ENCODE results near the gene MAP3K8. TPM values are rescaled to one million over a fixed set of nuclear protein-coding genes. Genes with fewer than 3 reads are reported as not detected.

The MAP3K8 gene
- total and polyA plus RNA-seq, 9 of the 15 experiments (the other 6 are each of a cell fraction or from before 2014, with no cell fraction given): 6.9 to 23.6 (median 13.6) TPM

GRCh38 chr10:30462513-30462912 is 28.5 kb downstream of the MAP3K8 start:
- intact Hi-C loops (cut with micrococcal nuclease) (no loop called here), in situ Hi-C loops (cut with MboI) (no loop called here)
- H3K4me3 ChIP-seq: no peak overlapping the region
- no peak overlapping the region for H2AFZ ChIP-seq (ENCODE audit: low read depth, low read length)
- BruUV-seq (replicated peaks): no TSS peak
- H3K4me1 ChIP-seq (replicated peaks in 1 of 2; ENCODE audit: control insufficient read depth in 2 of 2, insufficient read depth in 2 of 2, low read length in 2 of 2): no peaks in the 10 kb centered on the region
- no peaks in the 10 kb centered on the region for H3K9me1 ChIP-seq (ENCODE audit: control insufficient read depth, insufficient read depth, low read length)
- H4K20me1 ChIP-seq (replicated peaks; ENCODE audit: control insufficient read depth, insufficient read depth, low read length): no peaks in the 10 kb centered on the region
- H3K9me3 ChIP-seq (replicated peaks; ENCODE audit: control insufficient read depth, insufficient read depth, low read depth, low read length): no peaks in the 10 kb centered on the region
- H3K79me2 ChIP-seq (ENCODE audit: control insufficient read depth, insufficient read depth, low read length): no peaks in the 10 kb centered on the region
- DNase-seq (ENCODE audit: extremely low read depth in 1 of 4, low spot score in 3 of 4) (no peak), FAIRE-seq (no peak), ATAC-seq (no peak)
- H3K9ac ChIP-seq (ENCODE audit: insufficient read depth in 1 of 2, low read depth in 2 of 2, low read length in 2 of 2): no peak overlapping the region
- H3K4me2 ChIP-seq (ENCODE audit: insufficient read depth, low read length): no peak overlapping the region
- CTCF ChIA-PET (ENCODE audit: low intra/inter-chr PET ratio): no interaction called here
- POLR2A ChIA-PET: interaction anchor here (0.6 to 1.6 kb wide), 3 partner anchors 15 to 81 kb away, joined by 3 read pairs; no protein-coding TSS in a partner anchor
- H3K36me3 ChIP-seq (ENCODE audit: control insufficient read depth, insufficient read depth, low read length): peaks cover 50% of the 10 kb centered on the region
- WGBS (ENCODE audit: insufficient coverage, low coverage, missing lambda C conversion rate): 92% methylated on average over 4 of the region's 4 CpGs
- H3K27me3 ChIP-seq (ENCODE audit: control insufficient read depth in 2 of 2, insufficient read depth in 2 of 2, low read length in 2 of 2): no peaks in the 10 kb centered on the region
- H3K27ac ChIP-seq (ENCODE audit: extremely low read depth, low read depth, low read length): no peak overlapping the region
- no peak for TF ChIP-seq ILK (tag; IDR thresholded peaks at IDR 0.05; ENCODE audit: borderline replicate concordance, low read depth)
- no peak for TF ChIP-seq USF1 (CRISPR knock-in tag; IDR thresholded peaks at IDR 0.05)
- TF ChIP-seq KDM2B (CRISPR knock-in tag; IDR thresholded peaks at IDR 0.05): no peak
- TF ChIP-seq YBX1 (IDR thresholded peaks at IDR 0.05): no peak
- no peak for TF ChIP-seq ZNF592 (IDR thresholded peaks at IDR 0.05)
- no peak for TF ChIP-seq ZNF280B (CRISPR knock-in tag; IDR thresholded peaks at IDR 0.05)
- TF ChIP-seq REST (IDR thresholded peaks at IDR 0.05; ENCODE audit: borderline replicate concordance): no peak
- no peak for TF ChIP-seq REST (CRISPR knock-in tag; IDR thresholded peaks at IDR 0.05; ENCODE audit: low read depth)
